Activated naive CD8-positive, alpha-beta T cell treated with anti-CD3 and anti-CD28 coated beads, Interleukin-2, amount 10 ng/mL, durations not matched to agents 7 days and 5 days (primary cell): ENCODE results near the gene KCTD14. TPM values are rescaled to one million over a fixed set of nuclear protein-coding genes. Genes with fewer than 3 reads are reported as not detected.
A peak's percentile ranks its signal among the peaks of the same experiment; 100 is the strongest.

Experiments
- ATAC-seq: fragments of 150-1000 bp; cut with Tn5 transposase; one replicate; pipeline ENCODE4 v1.10.0; 2021; ENCODE audit warnings: low read depth, moderate library complexity
- POLR2A ChIA-PET: fragments of 350-600 bp; sonication (Branson Sonifier 250); formaldehyde crosslinking; loops from one replicate; lab custom pipeline; 2021; ENCODE audit warnings: antibody characterized with exemption; lab: Charles Lee
- DNase-seq: peaks from one replicate; pipeline ENCODE4 v3.0.0; 2021
- H3K27ac Mint-ChIP-seq: one replicate; pipeline ENCODE4 v1.8.0; 2022; ENCODE audit warnings: mild to moderate bottlenecking, mixed read lengths
- H3K27me3 Mint-ChIP-seq: one replicate; pipeline ENCODE4 v1.8.0; 2022; ENCODE audit warnings: mild to moderate bottlenecking, moderate library complexity, mixed read lengths
- H3K36me3 Mint-ChIP-seq: one replicate; pipeline ENCODE4 v1.8.0; 2021; ENCODE audit warnings: mild to moderate bottlenecking, mixed read lengths
- H3K4me1 Mint-ChIP-seq: one replicate; pipeline ENCODE4 v1.8.0; 2021; ENCODE audit warnings: mixed read lengths
- H3K4me3 Mint-ChIP-seq: one replicate; pipeline ENCODE4 v1.8.0; 2022; ENCODE audit warnings: mild to moderate bottlenecking, moderate library complexity, mixed read lengths
- H3K9me3 Mint-ChIP-seq: one replicate; pipeline ENCODE4 v1.8.0; 2021; ENCODE audit warnings: mixed read lengths
- total RNA-seq, 2 experiments: library from RNA; stranded (reverse); gene quantifications; one replicate each; pipeline ENCODE4 v1.2.3, GENCODE V29; 2021

KCTD14 gene
- under 1 TPM in 1 of 2 experiments, not detected in 1; 0.22 TPM for total RNA-seq

GRCh38 chr11:78022397-78023396 lies at the start of gene KCTD14:
Gene KCTD14, minus strand, starts transcription at chr11:78023276. Its CDS starts 27 bp downstream, at chr11:78023249.
- ATAC-seq: no peak
- Mint-ChIP-seq H3K27me3 (peaks cover 23% of the 10 kb centered on the region), H3K4me1 (peaks cover 5% of the 10 kb centered on the region), H3K36me3 (no peaks in the 10 kb centered on the region), H3K4me3 (peak within 1 kb of the TSS; percentile 74), H3K9me3 (peaks cover 1% of the 10 kb centered on the region), H3K27ac (no peak within 1 kb of the TSS)
- DNase-seq: no peak
- POLR2A ChIA-PET: no interaction called here

GRCh38 chr11:78072455-78072854 lies 49.4 kb upstream of the KCTD14 start:
- ATAC-seq (no peak), DNase-seq (no peak)
- Mint-ChIP-seq H3K4me3 (no peak overlapping the region), H3K9me3 (no peaks in the 10 kb centered on the region), H3K27me3 (no peaks in the 10 kb centered on the region), H3K36me3 (peaks cover 38% of the 10 kb centered on the region), H3K27ac (no peak overlapping the region), H3K4me1 (peaks cover 21% of the 10 kb centered on the region)
- POLR2A ChIA-PET: no interaction called here

- no peak for ATAC-seq
- no peaks in the 10 kb centered on the region for H3K27me3 Mint-ChIP-seq
- no peak for DNase-seq
- H3K4me1 Mint-ChIP-seq: peaks cover 19% of the 10 kb centered on the region
- peaks cover 41% of the 10 kb centered on the region for H3K36me3 Mint-ChIP-seq
- no peak overlapping the region for H3K4me3 Mint-ChIP-seq
- H3K27ac Mint-ChIP-seq: no peak overlapping the region
- no peaks in the 10 kb centered on the region for H3K9me3 Mint-ChIP-seq
- POLR2A ChIA-PET: no interaction called here
Observed at GRCh38 chr11:78071717-78072116, 48.6 kb upstream of the KCTD14 start.

GRCh38 chr11:78070621-78071020 lies 47.5 kb upstream of the KCTD14 start:
- peaks cover 40% of the 10 kb centered on the region for H3K36me3 Mint-ChIP-seq

GRCh38 chr11:78069465-78069864 lies 46.4 kb upstream of the KCTD14 start:
- no peak overlapping the region for H3K27ac Mint-ChIP-seq
- ATAC-seq: no peak
- no peak overlapping the region for H3K4me3 Mint-ChIP-seq
- no peaks in the 10 kb centered on the region for H3K27me3 Mint-ChIP-seq
- H3K9me3 Mint-ChIP-seq: no peaks in the 10 kb centered on the region
- POLR2A ChIA-PET: no interaction called here
- DNase-seq: no peak
- H3K36me3 Mint-ChIP-seq: peaks cover 36% of the 10 kb centered on the region
- peaks cover 4% of the 10 kb centered on the region for H3K4me1 Mint-ChIP-seq

More at GRCh38 chr11:78070621-78071020, 47.5 kb upstream of the KCTD14 start:
- no peaks in the 10 kb centered on the region for H3K9me3 Mint-ChIP-seq
- no peak for DNase-seq
- no peak overlapping the region for H3K27ac Mint-ChIP-seq
- H3K4me1 Mint-ChIP-seq: peaks cover 11% of the 10 kb centered on the region
- H3K4me3 Mint-ChIP-seq: no peak overlapping the region
- POLR2A ChIA-PET: no interaction called here
- no peaks in the 10 kb centered on the region for H3K27me3 Mint-ChIP-seq
- ATAC-seq: no peak

GRCh38 chr11:78067704-78068103 lies 44.6 kb upstream of the KCTD14 start:
- ATAC-seq (no peak), DNase-seq (no peak)
- Mint-ChIP-seq H3K4me1 (peaks cover 3% of the 10 kb centered on the region), H3K36me3 (peaks cover 34% of the 10 kb centered on the region), H3K27ac (no peak overlapping the region), H3K27me3 (no peaks in the 10 kb centered on the region), H3K9me3 (no peaks in the 10 kb centered on the region), H3K4me3 (no peak overlapping the region)
- POLR2A ChIA-PET: interaction anchor here (1.9 kb wide), 1 partner anchor 10 kb away, joined by 5 read pairs; no protein-coding TSS in a partner anchor

- POLR2A ChIA-PET: interaction anchor here (0.6 kb wide), 1 partner anchor 24 kb away, joined by 7 read pairs; no protein-coding TSS in a partner anchor
- H3K27ac Mint-ChIP-seq: no peak overlapping the region
Observed at GRCh38 chr11:78066471-78066870, 43.4 kb upstream of the KCTD14 start.

GRCh38 chr11:78065203-78065602 lies 42.1 kb upstream of the KCTD14 start:
- H3K4me3 Mint-ChIP-seq: no peak overlapping the region
- POLR2A ChIA-PET: no interaction called here
- no peaks in the 10 kb centered on the region for H3K9me3 Mint-ChIP-seq
- DNase-seq (no peak), ATAC-seq (no peak)
- H3K27me3 Mint-ChIP-seq: no peaks in the 10 kb centered on the region
- no peak overlapping the region for H3K27ac Mint-ChIP-seq
- peaks cover 1% of the 10 kb centered on the region for H3K4me1 Mint-ChIP-seq
- H3K36me3 Mint-ChIP-seq: peaks cover 24% of the 10 kb centered on the region

More at GRCh38 chr11:78066471-78066870, 43.4 kb upstream of the KCTD14 start:
- no peaks in the 10 kb centered on the region for H3K27me3 Mint-ChIP-seq
- H3K4me3 Mint-ChIP-seq: no peak overlapping the region
- ATAC-seq (no peak), DNase-seq (no peak)
- peaks cover 26% of the 10 kb centered on the region for H3K36me3 Mint-ChIP-seq
- H3K9me3 Mint-ChIP-seq: no peaks in the 10 kb centered on the region
- peaks cover 1% of the 10 kb centered on the region for H3K4me1 Mint-ChIP-seq

GRCh38 chr11:78063440-78064181 lies 40.5 kb upstream of the KCTD14 start, which contains the start of gene THRSP:
Gene THRSP, plus strand, starts transcription at chr11:78063861. Its CDS starts 21 bp downstream, at chr11:78063882.
- no peaks in the 10 kb centered on the region for H3K9me3 Mint-ChIP-seq
- POLR2A ChIA-PET: interaction anchor here (1.3 kb wide), 1 partner anchor 16 kb away, joined by 3 read pairs; no protein-coding TSS in a partner anchor
- H3K4me1 Mint-ChIP-seq: peaks cover 1% of the 10 kb centered on the region
- no peak for DNase-seq
- no peak for ATAC-seq
- no peak within 1 kb of the TSS for H3K4me3 Mint-ChIP-seq
- no peaks in the 10 kb centered on the region for H3K27me3 Mint-ChIP-seq
- H3K36me3 Mint-ChIP-seq: peaks cover 15% of the 10 kb centered on the region
- no peak within 1 kb of the TSS for H3K27ac Mint-ChIP-seq

- Mint-ChIP-seq H3K27me3 (no peaks in the 10 kb centered on the region), H3K4me1 (peaks cover 1% of the 10 kb centered on the region), H3K4me3 (no peak overlapping the region), H3K27ac (no peak overlapping the region), H3K36me3 (peaks cover 11% of the 10 kb centered on the region), H3K9me3 (no peaks in the 10 kb centered on the region)
- ATAC-seq (no peak), DNase-seq (no peak)
- POLR2A ChIA-PET: interaction anchor here (1.3 kb wide), 1 partner anchor 16 kb away, joined by 3 read pairs; no protein-coding TSS in a partner anchor
Observed at GRCh38 chr11:78062671-78063070, 39.6 kb upstream of the KCTD14 start.

GRCh38 chr11:78061921-78062311 lies 38.8 kb upstream of the KCTD14 start:
- no peaks in the 10 kb centered on the region for H3K27me3 Mint-ChIP-seq
- no peak overlapping the region for H3K4me3 Mint-ChIP-seq
- ATAC-seq (no peak), DNase-seq (no peak)
- H3K36me3 Mint-ChIP-seq: peaks cover 4% of the 10 kb centered on the region
- H3K4me1 Mint-ChIP-seq: peaks cover 1% of the 10 kb centered on the region
- no peaks in the 10 kb centered on the region for H3K9me3 Mint-ChIP-seq
- no peak overlapping the region for H3K27ac Mint-ChIP-seq
- POLR2A ChIA-PET: no interaction called here

- peaks cover under 1% of the 10 kb centered on the region for H3K27me3 Mint-ChIP-seq
- POLR2A ChIA-PET: interaction anchor here (0.6 kb wide), 1 partner anchor 447 kb away, joined by 3 read pairs; no protein-coding TSS in a partner anchor
- H3K9me3 Mint-ChIP-seq: no peaks in the 10 kb centered on the region
- no peak overlapping the region for H3K4me3 Mint-ChIP-seq
- no peak for DNase-seq
- no peaks in the 10 kb centered on the region for H3K36me3 Mint-ChIP-seq
- H3K27ac Mint-ChIP-seq: no peak overlapping the region
- H3K4me1 Mint-ChIP-seq: no peaks in the 10 kb centered on the region
- ATAC-seq: no peak
Observed at GRCh38 chr11:78061088-78061920, 38.2 kb upstream of the KCTD14 start.
